H1 (cell line): ENCODE results near the gene PDE8B. TPM values are rescaled to one million over a fixed set of nuclear protein-coding genes. Genes with fewer than 3 reads are reported as not detected.

Experiments used
- CTCF ChIA-PET: fragments of 300-600 bp; sonication (Branson Sonifier 250); formaldehyde crosslinking; loops from one replicate; lab custom pipeline; 2021; ENCODE audit not compliant: partially characterized antibody; lab: Charles Lee
- POLR2A ChIA-PET: fragments of 300-600 bp; sonication (Branson Sonifier 250); formaldehyde crosslinking; loops from one replicate; lab custom pipeline; 2021; ENCODE audit warnings: inconsistent platforms; ENCODE audit not compliant: partially characterized antibody; lab: Charles Lee
- DNase-seq, 2 experiments: peaks; one replicate each; pipeline versions ENCODE4 v3.0.0 to v3.0.0-alpha.2; 2010 to 2022; ENCODE audit warnings: low spot score in 2 of 2, low read depth in 1 of 2, mixed read lengths in 1 of 2
- FAIRE-seq: peaks from 2 replicates; lab custom pipeline; 2011; peaks lifted over from hg19 to GRCh38; lab: Jason Lieb, UNC
- H2AFZ ChIP-seq: 2 replicates; pipeline ENCODE4 v1.8.1; 2012; ENCODE audit warnings: low read length, inconsistent platforms
- H2AK5ac ChIP-seq: 2 replicates; pipeline ENCODE4 v1.6.1; 2013; ENCODE audit warnings: low read depth, low read length
- H2BK120ac ChIP-seq: replicated peaks from 2 replicates; pipeline ENCODE3; 2013; ENCODE audit warnings: low read depth, low read length, inconsistent platforms
- H2BK12ac ChIP-seq: 2 replicates; pipeline ENCODE4 v1.6.1; 2013; ENCODE audit warnings: low read depth, low read length
- H2BK15ac ChIP-seq: 2 replicates; pipeline ENCODE4 v1.6.1; 2013; ENCODE audit warnings: low read length
- H2BK20ac ChIP-seq: 2 replicates; pipeline ENCODE4 v1.6.1; 2013; ENCODE audit warnings: low read length
- H2BK5ac ChIP-seq: 2 replicates; pipeline ENCODE4 v1.6.1; 2013; ENCODE audit warnings: low read depth, low read length
- H3K14ac ChIP-seq: 2 replicates; pipeline ENCODE4 v1.6.1; 2013; ENCODE audit warnings: inconsistent platforms; ENCODE audit not compliant: insufficient read length
- H3K18ac ChIP-seq: 2 replicates; pipeline ENCODE4 v1.6.1; 2013; ENCODE audit warnings: low read length; ENCODE audit errors: extremely low read depth
- H3K23ac ChIP-seq: 2 replicates; pipeline ENCODE4 v1.6.1; 2013; ENCODE audit warnings: inconsistent platforms; ENCODE audit not compliant: insufficient read length
- H3K23me2 ChIP-seq: 2 replicates; pipeline ENCODE4 v1.6.1; 2013; ENCODE audit warnings: low read depth, low read length
- H3K27ac ChIP-seq: 2 replicates; pipeline ENCODE4 v1.6.1; 2011; ENCODE audit warnings: low read depth, low read length, inconsistent platforms
- H3K27me3 ChIP-seq, 4 experiments: replicated peaks in 1 of 4; 1 replicate in 1 of 4; 2 replicates in 3 of 4; pipeline versions ENCODE4 v1.6.1 to v1.8.1; 2011 to 2013; ENCODE audit warnings: low read length in 3 of 4, mild to moderate bottlenecking in 3 of 4, inconsistent platforms in 2 of 4, mixed read lengths in 2 of 4, moderate library complexity in 1 of 4; ENCODE audit not compliant: control insufficient read depth in 3 of 4, insufficient read depth in 3 of 4; ENCODE audit errors: extremely low read depth in 1 of 4
- H3K36me3 ChIP-seq, 4 experiments: 2 replicates each; pipeline versions ENCODE4 v1.6.1 to v1.8.1; 2011 to 2013; ENCODE audit warnings: mild to moderate bottlenecking in 4 of 4, low read length in 3 of 4, moderate library complexity in 2 of 4, control low read depth in 1 of 4, inconsistent platforms in 1 of 4; ENCODE audit not compliant: insufficient read depth in 4 of 4, control insufficient read depth in 2 of 4
- H3K4ac ChIP-seq: replicated peaks from 2 replicates; pipeline ENCODE3; 2013; ENCODE audit warnings: low read length, low read depth, mixed read lengths, inconsistent platforms; ENCODE audit not compliant: insufficient read length
- H3K4me1 ChIP-seq, 4 experiments: replicated peaks in 1 of 4; 1 replicate in 1 of 4; 2 replicates in 3 of 4; pipeline versions ENCODE4 v1.6.1 to v1.8.1; 2011 to 2013; ENCODE audit warnings: low read length in 3 of 4, inconsistent platforms in 2 of 4, mixed read lengths in 1 of 4; ENCODE audit not compliant: insufficient read depth in 4 of 4, control insufficient read depth in 3 of 4
- H3K4me2 ChIP-seq, 2 experiments: 2 replicates each; pipeline versions ENCODE4 v1.6.1 to v1.8.1; 2011 to 2013; ENCODE audit warnings: low read depth in 2 of 2, low read length in 2 of 2, control low read depth in 1 of 2, inconsistent platforms in 1 of 2, mild to moderate bottlenecking in 1 of 2; ENCODE audit not compliant: insufficient read depth in 1 of 2
- H3K4me3 ChIP-seq, 4 experiments: fragments of 200-600, 300-600 bp in 1 of 4; sonication (generic), shearing (Covaris generic), sonication (Bioruptor Twin) in 1 of 4; 2 replicates each; pipeline versions ENCODE4 v1.5.1 to v1.8.1; 2011 to 2016; ENCODE audit warnings: low read length in 4 of 4, low read depth in 3 of 4, control low read depth in 2 of 4, inconsistent platforms in 2 of 4, mild to moderate bottlenecking in 2 of 4, mixed read lengths in 1 of 4, moderate library complexity in 1 of 4; ENCODE audit not compliant: insufficient read depth in 2 of 4; ENCODE audit errors: extremely low read depth in 1 of 4
- H3K56ac ChIP-seq: replicated peaks from 2 replicates; pipeline ENCODE3; 2013; ENCODE audit warnings: low read depth, mild to moderate bottlenecking, mixed read lengths, low read length, inconsistent platforms; ENCODE audit not compliant: insufficient read length
- H3K79me1 ChIP-seq: 2 replicates; pipeline ENCODE4 v1.6.1; 2013; ENCODE audit warnings: low read depth, low read length, control low read depth
- H3K79me2 ChIP-seq, 2 experiments: 2 replicates each; pipeline versions ENCODE4 v1.6.1 to v1.8.1; 2012 to 2013; ENCODE audit warnings: low read length in 2 of 2, mild to moderate bottlenecking in 2 of 2, inconsistent platforms in 1 of 2; ENCODE audit not compliant: insufficient read depth in 2 of 2, control insufficient read depth in 1 of 2
- H3K9ac ChIP-seq, 4 experiments: replicated peaks in 1 of 4; 1 replicate in 1 of 4; 2 replicates in 3 of 4; pipeline versions ENCODE4 v1.6.1 to v1.8.1; 2011 to 2013; ENCODE audit warnings: low read depth in 3 of 4, low read length in 3 of 4, control low read depth in 2 of 4, mild to moderate bottlenecking in 2 of 4, moderate library complexity in 2 of 4, inconsistent platforms in 1 of 4; ENCODE audit errors: extremely low read depth in 1 of 4
- H3K9me3 ChIP-seq, 2 experiments: 2 replicates each; pipeline versions ENCODE4 v1.6.1 to v1.8.1; 2012 to 2013; ENCODE audit warnings: mild to moderate bottlenecking in 2 of 2, moderate library complexity in 2 of 2, control low read depth in 1 of 2, inconsistent platforms in 1 of 2, low read depth in 1 of 2, low read length in 1 of 2, mixed read lengths in 1 of 2; ENCODE audit not compliant: insufficient read depth in 2 of 2
- H4K20me1 ChIP-seq, 2 experiments: replicated peaks in 1 of 2; 2 replicates each; pipeline versions ENCODE3 to v1.8.1; 2011 to 2013; ENCODE audit warnings: inconsistent platforms in 2 of 2, low read length in 2 of 2, mild to moderate bottlenecking in 1 of 2; ENCODE audit not compliant: insufficient read depth in 2 of 2, control insufficient read depth in 1 of 2
- H4K5ac ChIP-seq: 2 replicates; pipeline ENCODE4 v1.6.1; 2013; ENCODE audit warnings: low read length, low read depth, mixed read lengths, inconsistent platforms; ENCODE audit not compliant: insufficient read length
- H4K8ac ChIP-seq: 2 replicates; pipeline ENCODE4 v1.8.0; 2013; ENCODE audit warnings: mild to moderate bottlenecking, moderate library complexity, low read length, inconsistent platforms; ENCODE audit not compliant: insufficient read depth; ENCODE audit errors: extremely low read depth
- H4K91ac ChIP-seq: replicated peaks from 2 replicates; pipeline ENCODE3; 2013; ENCODE audit warnings: low read length, mixed read lengths, inconsistent platforms; ENCODE audit not compliant: insufficient read length
- HDAC2 ChIP-seq, 2 experiments: fragments of 300-600 bp in 1 of 2; sonication (generic) in 1 of 2; IDR thresholded peaks; 2 replicates each; pipeline ENCODE4 v1.6.1; 2011 to 2012; ENCODE audit warnings: low read depth in 2 of 2, low read length in 2 of 2, mild to moderate bottlenecking in 2 of 2, moderate library complexity in 2 of 2, borderline replicate concordance in 1 of 2, inconsistent platforms in 1 of 2
- RAD21 ChIP-seq, 2 experiments: IDR thresholded peaks in 1 of 2; conservative IDR thresholded peaks in 1 of 2; 2 replicates each; pipeline ENCODE4 v1.6.1; 2011; ENCODE audit warnings: low read depth in 2 of 2, low read length in 2 of 2, improper control_type of control experiment in 1 of 2, inconsistent platforms in 1 of 2, mild to moderate bottlenecking in 1 of 2, moderate library complexity in 1 of 2
- WGBS, 2 experiments: shearing (Covaris generic) in 1 of 2; methylation state at CpG; one replicate each; pipeline versions ENCODE4 v1.1.6 to v1.1.7; 2013 to 2015; ENCODE audit warnings: low lambda C conversion rate in 2 of 2, mixed read lengths in 2 of 2, inconsistent platforms in 1 of 2, low coverage in 1 of 2, missing lambda C conversion rate in 1 of 2; ENCODE audit not compliant: insufficient replicate concordance in 2 of 2, insufficient coverage in 1 of 2, insufficient read length in 1 of 2; ENCODE audit errors: extremely low coverage in 1 of 2, missing lambda C conversion rate in 1 of 2; 5-methylcytosine and 5-hydroxymethylcytosine counted together
- polyA plus RNA-seq, 7 experiments: library from polyadenylated mRNA; depleted of rRNA in 3 of 7; stranded (reverse) in 5 of 7; unstranded in 2 of 7; fragments of >200 nt in 5 of 7; fragments of 200-250 nt in 2 of 7; gene quantifications; 1 replicate in 5 of 7; 2 replicates in 1 of 7; 4 replicates in 1 of 7; pipeline versions ENCODE4 v1.2.1 to v1.2.3, GENCODE V29; 2011 to 2013; ENCODE audit warnings: missing spikeins in 2 of 7, mixed read lengths in 2 of 7
- total RNA-seq: library from RNA; stranded (reverse); fragmentation: NEBNext Ultra II Directional; extraction: Animal tissue kit (Norgen Biotek cat#: 25700); gene quantifications from 2 replicates; pipeline ENCODE4 v1.2.1, GENCODE V29; 2021

PDE8B gene
- total and polyA plus RNA-seq, 2 of the 8 experiments (the other 6 are each of a cell fraction or from before 2014, with no cell fraction given), result 0.32 to 1.1 TPM

DNA sequence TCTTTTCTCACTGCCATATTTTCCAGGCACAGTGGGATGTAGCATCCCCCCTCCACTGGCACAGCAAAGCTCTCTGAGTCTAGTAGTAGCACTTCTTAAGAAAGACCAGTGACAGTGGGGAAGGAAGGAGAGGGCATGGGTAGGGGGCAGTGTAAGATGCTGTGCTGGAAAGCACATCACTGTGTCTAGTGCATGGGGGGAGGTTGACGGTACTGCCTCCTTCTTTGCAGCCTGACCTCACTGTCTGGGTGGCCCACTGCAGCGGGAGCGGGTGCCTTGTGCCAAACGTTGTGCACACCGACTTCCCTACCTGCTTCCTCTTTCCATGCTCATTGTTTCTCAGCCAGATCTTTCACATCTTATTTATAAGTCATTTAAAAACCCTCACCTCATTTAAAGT, 91.8 kb downstream of the PDE8B start:
- TF ChIP-seq HDAC2 (IDR thresholded peaks at IDR 0.05; ENCODE audit: borderline replicate concordance in 1 of 2, low read depth in 2 of 2, low read length in 2 of 2) (no peak), RAD21 (IDR thresholded peaks at IDR 0.05 in 1 of 2, conservative IDR thresholded peaks at IDR 0.05 in 1 of 2; ENCODE audit: low read depth in 2 of 2, low read length in 2 of 2) (0 out of 4 replicates have a peak, but pooled peaks of 1 of the 2 experiments have one; percentile 14)
- Histone ChIP-seq H4K20me1 (no peaks in the 10 kb centered on the region), H2AFZ (no peak overlapping the region), H3K4me3 (no peak overlapping the region), H4K5ac (no peak overlapping the region), H3K27ac (no peak overlapping the region), H2BK15ac (no peak overlapping the region), H3K4me2 (no peak overlapping the region), H3K4ac (no peak overlapping the region), H2AK5ac (no peak overlapping the region), H3K23ac (no peak overlapping the region), H2BK12ac (no peak overlapping the region), H3K14ac (no peak overlapping the region), H3K23me2 (no peaks in the 10 kb centered on the region), H2BK20ac (no peak overlapping the region), H3K18ac (no peak overlapping the region), H3K9ac (no peak overlapping the region), H4K8ac (no peak overlapping the region), H3K36me3 (no peaks in the 10 kb centered on the region), H3K4me1 (no peaks in the 10 kb centered on the region), H2BK120ac (no peak overlapping the region), H2BK5ac (no peak overlapping the region), H3K56ac (no peak overlapping the region), H3K9me3 (no peaks in the 10 kb centered on the region), H3K27me3 (no peaks in the 10 kb centered on the region; a peak in 2 of 7 replicates), H3K79me2 (no peaks in the 10 kb centered on the region), H4K91ac (no peak overlapping the region), H3K79me1 (no peaks in the 10 kb centered on the region)
- FAIRE-seq (no peak), DNase-seq (no peak)
- ChIA-PET POLR2A (no interaction called here), CTCF (interaction anchor here (0.9 kb wide), 1 partner anchor 26 kb away, joined by 3 read pairs; no protein-coding TSS in a partner anchor)
- 87% methylated on average over 5 of the region's 5 CpGs; no CpG with 5 or more reads in 1 of the 2 experiments for WGBS, 2 experiments
